HCT116 (cell line): ENCODE results near the gene KRTAP20-4. TPM values are rescaled to one million over a fixed set of nuclear protein-coding genes. Genes with fewer than 3 reads are reported as not detected.

ENCODE experiments used
- ATAC-seq: fragments of 200-7000 bp; cut with Tn5 transposase; 2 replicates; pipeline ENCODE4 v1.9.1; 2020; ENCODE audit warnings: mild to moderate bottlenecking, moderate library complexity
- BruUV-seq: library from RNA; stranded (reverse); fragments of 400-500 nt; replicated peaks from 2 replicates; lab custom pipeline; 2021; lab: Mats Ljungman, UMichigan
- CTCF ChIA-PET: fragments of 300-600 bp; sonication (Branson Sonifier 250); formaldehyde crosslinking; loops from one replicate; lab custom pipeline; 2021; ENCODE audit warnings: antibody characterized with exemption; lab: Charles Lee
- POLR2A ChIA-PET: fragments of 300-600, 350-600 bp; sonication (Branson Sonifier 250); formaldehyde crosslinking; loops from one replicate; lab custom pipeline; 2021; ENCODE audit warnings: antibody characterized with exemption; lab: Charles Lee
- RAD21 ChIA-PET, 2 experiments: fragments of 300-600 bp; sonication (Branson Sonifier 250); formaldehyde crosslinking; loops; one replicate each; lab custom pipeline; 2023; ENCODE audit warnings: low total read pairs in 2 of 2; ENCODE audit not compliant: uncharacterized antibody in 2 of 2, unreplicated experiment in 2 of 2, low non-redundant PET in 1 of 2; lab: Charles Lee
- DNase-seq: peaks from one replicate; pipeline ENCODE4 v3.0.0-alpha.2; 2010; ENCODE audit warnings: low read depth, low spot score
- H2AFZ ChIP-seq: fragments of 200-600 bp; shearing (Covaris generic), sonication (generic); 2 replicates; pipeline ENCODE4 v1.6.1; 2017; ENCODE audit warnings: low read depth, mixed run types, mixed read lengths, antibody characterized with exemption, low read length; ENCODE audit not compliant: poor library complexity, severe bottlenecking
- H3K27ac ChIP-seq: 2 replicates; pipeline ENCODE4 v1.5.1; 2012; ENCODE audit warnings: low read depth, low read length
- H3K27me3 ChIP-seq: fragments of 200-600 bp; sonication (generic); 2 replicates; pipeline ENCODE4 v1.6.1; 2016; ENCODE audit warnings: mixed run types, low read length, mixed read lengths; ENCODE audit not compliant: insufficient read depth
- H3K36me3 ChIP-seq, 2 experiments: fragments of 200-500 bp in 1 of 2; fragments of 200-600 bp in 1 of 2; sonication (Bioruptor generic) in 1 of 2; sonication (generic) in 1 of 2; 2 replicates each; pipeline versions ENCODE4 v1.5.1 to v1.6.1; 2014 to 2016; ENCODE audit warnings: low read length in 2 of 2, inconsistent platforms in 1 of 2, mixed read lengths in 1 of 2, mixed run types in 1 of 2; ENCODE audit not compliant: insufficient read depth in 2 of 2, control insufficient read depth in 1 of 2
- H3K4me1 ChIP-seq, 2 experiments: fragments of 200-600 bp in 1 of 2; sonication (generic) in 1 of 2; 2 replicates each; pipeline versions ENCODE4 v1.5.1 to v1.6.1; 2012 to 2017; ENCODE audit warnings: low read length in 2 of 2, inconsistent platforms in 1 of 2, mild to moderate bottlenecking in 1 of 2, mixed read lengths in 1 of 2, mixed run types in 1 of 2, moderate library complexity in 1 of 2; ENCODE audit not compliant: insufficient read depth in 2 of 2, control insufficient read depth in 1 of 2
- H3K4me2 ChIP-seq: fragments of 200-600 bp; sonication (generic); 2 replicates; pipeline ENCODE4 v1.6.1; 2017; ENCODE audit warnings: mixed run types, low read length, mixed read lengths
- H3K4me3 ChIP-seq, 2 experiments: fragments of 200-600 bp in 1 of 2; sonication (generic) in 1 of 2; replicated peaks in 1 of 2; 2 replicates each; pipeline ENCODE4 v1.5.1; 2011 to 2016; ENCODE audit warnings: low read length in 2 of 2, control low read depth in 1 of 2, low read depth in 1 of 2, mild to moderate bottlenecking in 1 of 2, mixed read lengths in 1 of 2, mixed run types in 1 of 2
- H3K79me2 ChIP-seq: fragments of 200-600 bp; sonication (generic); 2 replicates; pipeline ENCODE4 v1.6.1; 2017; ENCODE audit warnings: mild to moderate bottlenecking, mixed run types, low read length, moderate library complexity, mixed read lengths; ENCODE audit not compliant: insufficient read depth
- H3K9ac ChIP-seq: fragments of 200-600 bp; sonication (generic); 2 replicates; pipeline ENCODE4 v1.6.1; 2016; ENCODE audit warnings: low read length, mixed read lengths
- H3K9me2 ChIP-seq: fragments of 200-600 bp; sonication (generic), shearing (Covaris generic); 2 replicates; pipeline ENCODE4 v1.6.1; 2017; ENCODE audit warnings: mixed run types, mild to moderate bottlenecking, moderate library complexity; ENCODE audit not compliant: insufficient read depth
- H3K9me3 ChIP-seq, 2 experiments: fragments of 200-500 bp in 1 of 2; fragments of 200-600 bp in 1 of 2; sonication (Bioruptor generic) in 1 of 2; sonication (generic) in 1 of 2; 2 replicates each; pipeline ENCODE4 v1.6.1; 2014 to 2017; ENCODE audit warnings: low read length in 2 of 2, mixed read lengths in 2 of 2, inconsistent platforms in 1 of 2, low read depth in 1 of 2, mild to moderate bottlenecking in 1 of 2, mixed run types in 1 of 2, moderate library complexity in 1 of 2; ENCODE audit not compliant: control insufficient read depth in 1 of 2, insufficient read depth in 1 of 2
- H4K20me1 ChIP-seq: fragments of 200-600 bp; sonication (generic), shearing (Covaris generic); 2 replicates; pipeline ENCODE4 v1.6.1; 2017; ENCODE audit warnings: mixed run types, mild to moderate bottlenecking, moderate library complexity; ENCODE audit not compliant: insufficient read depth
- CBX3 ChIP-seq: IDR thresholded peaks from 2 replicates; pipeline ENCODE4 v1.6.1; 2012; ENCODE audit warnings: low read depth
- CEBPB ChIP-seq: IDR thresholded peaks from 2 replicates; pipeline ENCODE4 v1.6.1; 2012; ENCODE audit warnings: low read depth
- CTCF ChIP-seq, 3 experiments: fragments of 200-600 bp in 1 of 3; sonication (generic) in 1 of 3; IDR thresholded peaks in 2 of 3; conservative IDR thresholded peaks in 1 of 3; 2 replicates each; pipeline ENCODE4 v1.5.1; 2012 to 2017; ENCODE audit warnings: low read depth in 2 of 3, low read length in 2 of 3, antibody characterized with exemption in 1 of 3, borderline replicate concordance in 1 of 3, control low read depth in 1 of 3, mild to moderate bottlenecking in 1 of 3, mixed read lengths in 1 of 3, mixed run types in 1 of 3, moderate library complexity in 1 of 3; ENCODE audit not compliant: insufficient read depth in 1 of 3
- EGR1 ChIP-seq: IDR thresholded peaks from 2 replicates; pipeline ENCODE4 v1.6.1; 2012; ENCODE audit warnings: low read depth
- EZH2 ChIP-seq: fragments of 200-600 bp; sonication (generic); IDR thresholded peaks from 2 replicates; pipeline ENCODE4 v1.6.1; 2017; ENCODE audit warnings: antibody characterized with exemption, mixed run types
- EZH2phosphoT487 ChIP-seq: fragments of 200-600 bp; IDR thresholded peaks from 2 replicates; pipeline ENCODE4 v1.6.1; 2018; ENCODE audit warnings: antibody characterized with exemption, borderline replicate concordance
- FOSL1 ChIP-seq: IDR thresholded peaks from 2 replicates; pipeline ENCODE4 v1.6.1; 2012; ENCODE audit warnings: low read depth
- MAX ChIP-seq: IDR thresholded peaks from 2 replicates; pipeline ENCODE4 v1.6.1; 2012
- POLR2A ChIP-seq: IDR thresholded peaks from 2 replicates; pipeline ENCODE4 v1.7.0; 2011; ENCODE audit warnings: borderline replicate concordance; ENCODE audit not compliant: insufficient read depth, insufficient read length; ENCODE audit errors: extremely low read depth
- POLR2AphosphoS5 ChIP-seq: IDR thresholded peaks from 2 replicates; pipeline ENCODE4 v1.6.1; 2011; ENCODE audit warnings: mild to moderate bottlenecking, low read depth, low read length, moderate library complexity
- RAD21 ChIP-seq: IDR thresholded peaks from 2 replicates; pipeline ENCODE4 v1.6.1; 2012; ENCODE audit warnings: low read depth, mild to moderate bottlenecking
- SIN3A ChIP-seq: IDR thresholded peaks from 2 replicates; pipeline ENCODE4 v1.6.1; 2012; ENCODE audit warnings: low read depth
- SP1 ChIP-seq: IDR thresholded peaks from 2 replicates; pipeline ENCODE4 v1.6.1; 2012; ENCODE audit warnings: low read depth
- SRF ChIP-seq: IDR thresholded peaks from 2 replicates; pipeline ENCODE4 v1.6.1; 2012; ENCODE audit warnings: low read depth
- YY1 ChIP-seq: IDR thresholded peaks from 2 replicates; pipeline ENCODE4 v1.6.1; 2011; ENCODE audit warnings: low read length, low read depth, moderate library complexity, mild to moderate bottlenecking; ENCODE audit not compliant: insufficient replicate concordance; ENCODE audit errors: extremely low read depth
- ZNF274 ChIP-seq: fragments of 200-500 bp; sonication (Bioruptor generic); IDR thresholded peaks from 2 replicates; pipeline ENCODE4 v1.6.1; 2014; ENCODE audit warnings: mild to moderate bottlenecking, low read depth, low read length, inconsistent platforms
- intact Hi-C: fragments of 100-400 bp; cut with micrococcal nuclease; formaldehyde crosslinking; loops from 2 replicates; pipeline ENCODE4 v1.10.0; 2022
- total RNA-seq: library from RNA; stranded (reverse); gene quantifications from one replicate; pipeline ENCODE4 v1.2.1, GENCODE V29; 2021; ENCODE audit not compliant: unreplicated experiment

The KRTAP20-4 gene
- total RNA-seq, 1 experiment from 2014 or later, result not detected

GRCh38 chr21:30598802-30599201, 21.6 kb upstream of the KRTAP20-4 start, which contains the start of gene KRTAP6-2:
TSS of gene KRTAP6-2 (minus strand) at chr21:30598902. CDS start at chr21:30598874, 28 bp downstream.
- ATAC-seq, result no peak

GRCh38 chr21:30600787-30601186, 19.6 kb upstream of the KRTAP20-4 start, which contains the start of gene KRTAP22-1:
TSS of gene KRTAP22-1 (plus strand) at chr21:30601087.
- no peaks in the 10 kb centered on the region for H3K27me3 ChIP-seq
- H3K9me3 ChIP-seq, result peaks cover 6 to 36% of the 10 kb centered on the region in 2 experiments; a peak in 2 of 4 replicates
- TF ChIP-seq FOSL1 (no peak), EZH2phosphoT487 (no peak), CBX3 (no peak), SP1 (no peak), YY1 (no peak), CTCF (IDR thresholded peaks at IDR 0.05 in 2 of 3, conservative IDR thresholded peaks at IDR 0.05 in 1 of 3; ENCODE audit: borderline replicate concordance in 1 of 3, insufficient read depth in 1 of 3, low read depth in 2 of 3, low read length in 2 of 3) (no peak), EGR1 (no peak), POLR2A (no peak), CEBPB (no peak), MAX (no peak), RAD21 (no peak), SRF (no peak), EZH2 (no peak), ZNF274 (no peak), SIN3A (no peak), POLR2AphosphoS5 (no peak)
- H3K4me3 ChIP-seq, result no peak within 1 kb of the TSS
- no peaks in the 10 kb centered on the region for H3K79me2 ChIP-seq
- ChIA-PET CTCF (no interaction called here), POLR2A (no interaction called here), RAD21 (no interaction called here)
- no peak within 1 kb of the TSS for H3K27ac ChIP-seq
- no peaks in the 10 kb centered on the region for H4K20me1 ChIP-seq
- H3K9ac ChIP-seq, result no peak within 1 kb of the TSS
- H3K4me2 ChIP-seq, result no peak within 1 kb of the TSS
- ATAC-seq (no peak), DNase-seq (no peak)
- intact Hi-C loops, result no loop called here
- H3K36me3 ChIP-seq, result no peaks in the 10 kb centered on the region
- no peak within 1 kb of the TSS for H2AFZ ChIP-seq
- no peaks in the 10 kb centered on the region for H3K9me2 ChIP-seq
- H3K4me1 ChIP-seq, result no peaks in the 10 kb centered on the region
- BruUV-seq, result no TSS peak

More at GRCh38 chr21:30598802-30599201, 21.6 kb upstream of the KRTAP20-4 start, which contains the start of gene KRTAP6-2:
- Histone ChIP-seq H3K79me2 (no peaks in the 10 kb centered on the region), H3K27me3 (no peaks in the 10 kb centered on the region), H3K27ac (no peak within 1 kb of the TSS), H3K4me3 (no peak within 1 kb of the TSS), H3K4me2 (no peak within 1 kb of the TSS), H2AFZ (no peak within 1 kb of the TSS), H3K9ac (no peak within 1 kb of the TSS), H4K20me1 (no peaks in the 10 kb centered on the region), H3K9me3 (peaks cover 8 to 36% of the 10 kb centered on the region in 2 experiments; a peak in 2 of 4 replicates), H3K9me2 (no peaks in the 10 kb centered on the region), H3K4me1 (no peaks in the 10 kb centered on the region), H3K36me3 (no peaks in the 10 kb centered on the region)
- no peak for DNase-seq
- intact Hi-C loops, result no loop called here
- BruUV-seq, result no TSS peak
- no peak for TF ChIP-seq EZH2phosphoT487
- no peak for TF ChIP-seq YY1
- ChIA-PET CTCF (no interaction called here), POLR2A (no interaction called here), RAD21 (no interaction called here)
